ENCODE measurements around the gene TYRP1.

DNA sequence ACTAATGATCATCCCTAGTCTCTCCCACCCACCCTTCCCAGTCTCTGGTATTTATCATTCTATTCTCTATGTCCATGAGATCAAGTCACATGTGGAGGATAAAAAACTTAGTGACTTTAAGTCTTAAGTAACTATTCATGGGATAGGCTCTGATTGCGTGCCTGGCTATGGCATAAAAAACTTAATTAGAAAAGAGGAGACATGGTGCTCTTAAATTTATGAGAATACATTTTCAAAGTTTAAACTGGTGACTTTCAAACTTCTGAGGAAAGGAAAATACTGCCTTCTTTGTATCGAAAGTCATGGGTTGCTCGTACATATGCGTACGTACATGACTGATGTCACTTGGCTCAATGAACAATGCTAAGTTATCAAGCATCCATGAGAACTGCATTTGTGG, 18.2 kb upstream of the TYRP1 start:
- TF ChIP-seq, protein P1, sequence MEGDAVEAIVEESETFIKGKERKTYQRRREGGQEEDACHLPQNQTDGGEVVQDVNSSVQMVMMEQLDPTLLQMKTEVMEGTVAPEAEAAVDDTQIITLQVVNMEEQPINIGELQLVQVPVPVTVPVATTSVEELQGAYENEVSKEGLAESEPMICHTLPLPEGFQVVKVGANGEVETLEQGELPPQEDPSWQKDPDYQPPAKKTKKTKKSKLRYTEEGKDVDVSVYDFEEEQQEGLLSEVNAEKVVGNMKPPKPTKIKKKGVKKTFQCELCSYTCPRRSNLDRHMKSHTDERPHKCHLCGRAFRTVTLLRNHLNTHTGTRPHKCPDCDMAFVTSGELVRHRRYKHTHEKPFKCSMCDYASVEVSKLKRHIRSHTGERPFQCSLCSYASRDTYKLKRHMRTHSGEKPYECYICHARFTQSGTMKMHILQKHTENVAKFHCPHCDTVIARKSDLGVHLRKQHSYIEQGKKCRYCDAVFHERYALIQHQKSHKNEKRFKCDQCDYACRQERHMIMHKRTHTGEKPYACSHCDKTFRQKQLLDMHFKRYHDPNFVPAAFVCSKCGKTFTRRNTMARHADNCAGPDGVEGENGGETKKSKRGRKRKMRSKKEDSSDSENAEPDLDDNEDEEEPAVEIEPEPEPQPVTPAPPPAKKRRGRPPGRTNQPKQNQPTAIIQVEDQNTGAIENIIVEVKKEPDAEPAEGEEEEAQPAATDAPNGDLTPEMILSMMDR (IDR thresholded peaks at IDR 0.05; ENCODE audit: low read length): no peak
- TF ChIP-seq EZH2 (optimal IDR thresholded peaks at IDR 0.05; ENCODE audit: low read depth, low read length): no peak
- no peak for TF ChIP-seq EZH2phosphoT487 (IDR thresholded peaks at IDR 0.05; ENCODE audit: low read length)

All from MM.1S (cell line).